HCT116 (cell line): ENCODE measurements around the gene JUN.

ENCODE experiments used
- EGR1 ChIP-seq: IDR thresholded peaks from 2 replicates; pipeline ENCODE4 v1.6.1; 2012; ENCODE audit warnings: low read depth
- EZH2 ChIP-seq: fragments of 200-600 bp; sonication (generic); IDR thresholded peaks from 2 replicates; pipeline ENCODE4 v1.6.1; 2017; ENCODE audit warnings: antibody characterized with exemption, mixed run types
- POLR2A ChIP-seq: IDR thresholded peaks from 2 replicates; pipeline ENCODE4 v1.7.0; 2011; ENCODE audit warnings: borderline replicate concordance; ENCODE audit not compliant: insufficient read depth, insufficient read length; ENCODE audit errors: extremely low read depth
- RAD21 ChIP-seq: IDR thresholded peaks from 2 replicates; pipeline ENCODE4 v1.6.1; 2012; ENCODE audit warnings: low read depth, mild to moderate bottlenecking

DNA sequence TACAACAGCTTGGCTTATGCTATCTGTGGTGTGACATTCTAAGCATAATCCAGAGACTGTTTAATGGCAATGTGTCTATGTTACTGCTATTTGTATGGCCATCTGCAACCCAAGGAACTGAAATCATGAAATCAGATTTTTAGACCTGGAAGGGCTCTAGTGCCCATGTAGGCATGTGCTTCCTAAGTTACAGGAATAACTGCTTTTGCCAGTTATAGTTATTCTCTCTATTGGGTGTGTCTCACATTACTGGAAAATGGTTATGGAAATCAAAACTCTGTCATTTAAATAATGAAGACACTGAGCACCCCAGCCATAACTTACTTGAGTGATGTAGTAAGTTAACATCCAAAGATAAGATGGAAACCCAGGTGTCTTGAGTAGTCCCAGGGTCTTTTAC is 12.6 kb upstream of the JUN start:
- no peak for TF ChIP-seq EGR1
- no peak for TF ChIP-seq EZH2
- TF ChIP-seq RAD21: no peak
- no peak for TF ChIP-seq POLR2A
